GM12865 (cell line): ENCODE measurements around the gene HMGN1.

ENCODE experiments used
- DNase-seq: peaks from one replicate; pipeline ENCODE4 v3.0.0; 2010; ENCODE audit warnings: low read depth
- H3K4me3 ChIP-seq: 2 replicates; pipeline ENCODE4 v1.5.1; 2011; ENCODE audit warnings: mild to moderate bottlenecking, low read depth, low read length, control low read depth
- CTCF ChIP-seq: IDR thresholded peaks from 2 replicates; pipeline ENCODE4 v1.5.1; 2011; ENCODE audit warnings: low read length, control low read depth, low read depth, inconsistent platforms; ENCODE audit not compliant: insufficient read depth; ENCODE audit errors: missing control alignments

The HMGN1 gene

GRCh38 chr21:39345440-39345839, 3.4 kb downstream of the HMGN1 start:
- no peak overlapping the region for H3K4me3 ChIP-seq
- no peak for TF ChIP-seq CTCF
- DNase-seq, result no peak

GRCh38 chr21:39344848-39345247, 4.0 kb downstream of the HMGN1 start:
- no peak overlapping the region for H3K4me3 ChIP-seq
- TF ChIP-seq CTCF, result no peak
- no peak for DNase-seq

- DNase-seq, result no peak
- no peak overlapping the region for H3K4me3 ChIP-seq
- TF ChIP-seq CTCF, result no peak
Measured at GRCh38 chr21:39341249-39341923, 7.5 kb downstream of the HMGN1 start.

GRCh38 chr21:39340687-39341086, 8.2 kb downstream of the HMGN1 start:
- H3K4me3 ChIP-seq, result no peak overlapping the region
- TF ChIP-seq CTCF, result no peak
- no peak for DNase-seq

- TF ChIP-seq CTCF, result no peak
- DNase-seq, result no peak
Measured at GRCh38 chr21:39339231-39339630, 9.7 kb downstream of the HMGN1 start.

GRCh38 chr21:39336457-39337008, 12.4 kb downstream of the HMGN1 start:
- no peak for TF ChIP-seq CTCF
- no peak overlapping the region for H3K4me3 ChIP-seq
- DNase-seq, result no peak

More at GRCh38 chr21:39339231-39339630, 9.7 kb downstream of the HMGN1 start:
- H3K4me3 ChIP-seq, result no peak overlapping the region

- H3K4me3 ChIP-seq, result no peak overlapping the region
- no peak for TF ChIP-seq CTCF
- DNase-seq, result no peak
Measured at GRCh38 chr21:39334611-39335010, 14.3 kb downstream of the HMGN1 start.
